ENCODE results near the gene DNM2. TPM values are rescaled to one million over a fixed set of nuclear protein-coding genes. Genes with fewer than 3 reads are reported as not detected.

The DNM2 gene
- total and polyA plus RNA-seq, 10 of the 15 experiments (the other 5 are each of a cell fraction or from before 2014, with no cell fraction given): 1.2 to 146 (median 68.9) TPM

- no peak for TF ChIP-seq CUX1 (IDR thresholded peaks at IDR 0.05; ENCODE audit: insufficient replicate concordance, low read depth, low read length)
- no peak for TF ChIP-seq FOS (IDR thresholded peaks at IDR 0.05; ENCODE audit: borderline replicate concordance, extremely low read depth, insufficient read length)
- TF ChIP-seq EED (IDR thresholded peaks at IDR 0.05; ENCODE audit: low read depth): no peak
- TF ChIP-seq TCF7 (IDR thresholded peaks at IDR 0.05; ENCODE audit: borderline replicate concordance): no peak
- no peak for TF ChIP-seq ZSCAN29 (IDR thresholded peaks at IDR 0.05)
- no peak for TF ChIP-seq HDGF (IDR thresholded peaks at IDR 0.05)
- TF ChIP-seq ATF2 (IDR thresholded peaks at IDR 0.05; ENCODE audit: low read length): no peak
- TF ChIP-seq RELB (IDR thresholded peaks at IDR 0.05; ENCODE audit: low read depth): no peak
- no peak for TF ChIP-seq BHLHE40 (IDR thresholded peaks at IDR 0.05; ENCODE audit: borderline replicate concordance in 1 of 2, low read depth in 2 of 2, low read length in 1 of 2)
Observed at GRCh38 chr19:10800488-10800887, 82.6 kb downstream of the DNM2 start (continued).
